LHCN-M2 (cell line): Measurements from ENCODE around the gene GNE. TPM values are rescaled to one million over a fixed set of nuclear protein-coding genes. Genes with fewer than 3 reads are reported as not detected.
"Not testable (repeated sequence)": the region's sequence is repeated elsewhere in the genome, so short reads cannot be mapped to it uniquely, and the experiment has no call there.

ENCODE experiments used
- DNase-seq: peaks from one replicate; pipeline ENCODE4 v3.0.0-alpha.2; 2012; ENCODE audit warnings: low read depth
- polyA plus RNA-seq: library from polyadenylated mRNA; unstranded; fragments of >200 nt; gene quantifications from one replicate; pipeline ENCODE4 v1.2.1, GENCODE V29; 2012; ENCODE audit warnings: missing spikeins
- total RNA-seq: library from RNA; depleted of rRNA; stranded (reverse); fragments of >200 nt; gene quantifications from 2 replicates; pipeline ENCODE4 v1.2.3, GENCODE V29; 2014; rRNA removed

GNE gene
- 25.7 and 26.1 TPM in 2 replicates for total RNA-seq
- 9.2 TPM for polyA plus RNA-seq

GRCh38 chr9:36258208-36258995 lies at the start of gene GNE:
TSS of gene GNE (minus strand) at chr9:36258448. CDS start at chr9:36249355, 9,093 bp downstream.
- DNase-seq, result peak; percentile 95

- DNase-seq, result peak; percentile 84
Measured at GRCh38 chr9:36306471-36307306, 48.4 kb upstream of the GNE start.

GRCh38 chr9:36304366-36304765 lies 46.1 kb upstream of the GNE start:
- DNase-seq, result not testable (repeated sequence)

- no peak for DNase-seq
Measured at GRCh38 chr9:36301227-36301626, 43.0 kb upstream of the GNE start.

- peak; percentile 16 for DNase-seq
Measured at GRCh38 chr9:36298566-36298965, 40.3 kb upstream of the GNE start.

GRCh38 chr9:36297798-36298197 lies 39.5 kb upstream of the GNE start:
- no peak for DNase-seq

- not testable (repeated sequence) for DNase-seq
Measured at GRCh38 chr9:36294996-36295395, 36.7 kb upstream of the GNE start.

- DNase-seq, result no peak
Measured at GRCh38 chr9:36293918-36294317, 35.7 kb upstream of the GNE start.

- no peak for DNase-seq
Measured at GRCh38 chr9:36293171-36293570, 34.9 kb upstream of the GNE start.

GRCh38 chr9:36292641-36293040 lies 34.4 kb upstream of the GNE start:
- DNase-seq, result no peak

GRCh38 chr9:36290996-36291395 lies 32.7 kb upstream of the GNE start:
- no peak for DNase-seq

- no peak for DNase-seq
Measured at GRCh38 chr9:36289836-36290435, 31.7 kb upstream of the GNE start.

- DNase-seq, result no peak
Measured at GRCh38 chr9:36288070-36288469, 29.8 kb upstream of the GNE start.

GRCh38 chr9:36286388-36286787 lies 28.1 kb upstream of the GNE start:
- no peak for DNase-seq

GRCh38 chr9:36284226-36284625 lies 26.0 kb upstream of the GNE start:
- no peak for DNase-seq

GRCh38 chr9:36282275-36282674 lies 24.0 kb upstream of the GNE start:
- DNase-seq, result no peak

- DNase-seq, result no peak
Measured at GRCh38 chr9:36280989-36281388, 22.7 kb upstream of the GNE start.

- DNase-seq, result no peak
Measured at GRCh38 chr9:36278243-36278642, 20.0 kb upstream of the GNE start.

GRCh38 chr9:36276781-36277181 lies 18.5 kb upstream of the GNE start:
- DNase-seq, result peak; percentile 94

- DNase-seq, result no peak
Measured at GRCh38 chr9:36276254-36276653, 18.0 kb upstream of the GNE start.

GRCh38 chr9:36275060-36275459 lies 16.8 kb upstream of the GNE start:
- DNase-seq, result no peak

- DNase-seq, result not testable (repeated sequence)
Measured at GRCh38 chr9:36273354-36273753, 15.1 kb upstream of the GNE start.
